Neural cell (in vitro differentiated cells): Measurements from ENCODE around the gene REV1. TPM values are rescaled to one million over a fixed set of nuclear protein-coding genes. Genes with fewer than 3 reads are reported as not detected.
"Not testable (repeated sequence)": the region's sequence is repeated elsewhere in the genome, so short reads cannot be mapped to it uniquely, and the experiment has no call there.

Experiments
- H2AFZ ChIP-seq: fragments of 200-600, 300-800 bp; sonication (generic), shearing (Covaris generic); 2 replicates; pipeline ENCODE4 v1.6.0; 2014; ENCODE audit warnings: low read depth, mild to moderate bottlenecking, antibody characterized with exemption, low read length, moderate library complexity
- H3F3A ChIP-seq: fragments of 200-600 bp; shearing (Covaris generic); 2 replicates; pipeline ENCODE4 v1.6.1; 2016; ENCODE audit warnings: mild to moderate bottlenecking, moderate library complexity, mixed read lengths, antibody characterized with exemption, low read length; ENCODE audit not compliant: insufficient read depth, poor library complexity, severe bottlenecking
- H3K27ac ChIP-seq: fragments of 200-600, 300-800 bp; sonication (generic), shearing (Covaris generic); 2 replicates; pipeline ENCODE4 v1.5.1; 2014; ENCODE audit warnings: mild to moderate bottlenecking, low read length, moderate library complexity
- H3K27me3 ChIP-seq: fragments of 300-800, 200-600 bp; sonication (generic), shearing (Covaris generic); 2 replicates; pipeline ENCODE4 v1.6.0; 2014; ENCODE audit warnings: mild to moderate bottlenecking, low read depth, low read length, moderate library complexity; ENCODE audit not compliant: insufficient read depth
- H3K36me3 ChIP-seq: fragments of 300-800, 200-600 bp; sonication (generic), shearing (Covaris generic); 2 replicates; pipeline ENCODE4 v1.5.1; 2014; ENCODE audit warnings: mild to moderate bottlenecking, antibody characterized with exemption, low read length, moderate library complexity; ENCODE audit not compliant: insufficient read depth
- H3K4me2 ChIP-seq: fragments of 300-800, 200-600 bp; sonication (generic), shearing (Covaris generic); 2 replicates; pipeline ENCODE4 v1.6.0; 2014; ENCODE audit warnings: mild to moderate bottlenecking, low read length
- H3K4me3 ChIP-seq: fragments of 300-800, 200-600 bp; sonication (generic), shearing (Covaris generic); 2 replicates; pipeline ENCODE4 v1.5.1; 2014; ENCODE audit warnings: mild to moderate bottlenecking, low read length, moderate library complexity
- H3K79me2 ChIP-seq: fragments of 200-600 bp; shearing (Covaris generic); replicated peaks from 2 replicates; pipeline ENCODE4 v1.6.0; 2014; ENCODE audit warnings: mild to moderate bottlenecking, low read length, moderate library complexity; ENCODE audit not compliant: insufficient read depth
- H3K9ac ChIP-seq: fragments of 300-800, 200-600 bp; sonication (generic), shearing (Covaris generic); 2 replicates; pipeline ENCODE4 v1.6.1; 2016; ENCODE audit warnings: mild to moderate bottlenecking, low read length, mixed read lengths
- H3K9me2 ChIP-seq: fragments of 200-600 bp; shearing (Covaris generic); 2 replicates; pipeline ENCODE4 v1.6.1; 2016; ENCODE audit warnings: mild to moderate bottlenecking, low read length, mixed read lengths; ENCODE audit not compliant: insufficient read depth
- H3K9me3 ChIP-seq: fragments of 200-600, 300-800 bp; sonication (generic), shearing (Covaris generic); 2 replicates; pipeline ENCODE4 v1.6.1; 2016; ENCODE audit warnings: mild to moderate bottlenecking, mixed run types, low read length, moderate library complexity, mixed read lengths
- H4K20me1 ChIP-seq: fragments of 200-600 bp; shearing (Covaris generic); 2 replicates; pipeline ENCODE4 v1.6.1; 2016; ENCODE audit warnings: mild to moderate bottlenecking, mixed run types; ENCODE audit not compliant: insufficient read depth
- CTCF ChIP-seq: fragments of 450-650 bp; IDR thresholded peaks from 2 replicates; pipeline ENCODE4 v1.5.1; 2014; ENCODE audit warnings: antibody characterized with exemption, mild to moderate bottlenecking, moderate library complexity; ENCODE audit not compliant: poor library complexity, severe bottlenecking
- EP300 ChIP-seq: fragments of 450-650 bp; conservative IDR thresholded peaks from 2 replicates; pipeline ENCODE4 v1.6.1; 2014; ENCODE audit warnings: antibody characterized with exemption, mild to moderate bottlenecking, moderate library complexity; ENCODE audit not compliant: poor library complexity, severe bottlenecking
- EZH2 ChIP-seq: fragments of 200-600, 300-800 bp; shearing (Covaris generic), sonication (generic); IDR thresholded peaks from 2 replicates; pipeline ENCODE4 v1.6.1; 2014; ENCODE audit warnings: antibody characterized with exemption, low read length, borderline replicate concordance, mild to moderate bottlenecking; ENCODE audit not compliant: insufficient read depth, poor library complexity, severe bottlenecking
- MXI1 ChIP-seq: fragments of 450-650 bp; conservative IDR thresholded peaks from 2 replicates; pipeline ENCODE4 v1.6.1; 2014; ENCODE audit warnings: antibody characterized with exemption, mild to moderate bottlenecking; ENCODE audit not compliant: poor library complexity, severe bottlenecking
- POLR2AphosphoS5 ChIP-seq: IDR thresholded peaks from 2 replicates; pipeline ENCODE4 v1.6.1; 2012
- RAD21 ChIP-seq: fragments of 450-650 bp; conservative IDR thresholded peaks from 2 replicates; pipeline ENCODE4 v1.6.1; 2014; ENCODE audit warnings: antibody characterized with exemption, mild to moderate bottlenecking, moderate library complexity
- SMC3 ChIP-seq: fragments of 450-650 bp; conservative IDR thresholded peaks from 2 replicates; pipeline ENCODE4 v1.6.1; 2014; ENCODE audit warnings: antibody characterized with exemption, mild to moderate bottlenecking, moderate library complexity; ENCODE audit not compliant: poor library complexity
- TAF1 ChIP-seq: IDR thresholded peaks from 2 replicates; pipeline ENCODE4 v1.6.1; 2012; ENCODE audit warnings: low read depth
- polyA plus RNA-seq: library from polyadenylated mRNA; depleted of rRNA; stranded (reverse); fragments of >200 nt; gene quantifications from 2 replicates; pipeline ENCODE4 v1.2.3, GENCODE V29; 2014
- TF ChIP-seq, protein P1 (sequence below): IDR thresholded peaks from 2 replicates; pipeline ENCODE4 v1.6.1; 2012; ENCODE audit warnings: borderline replicate concordance

The REV1 gene
- polyA plus RNA-seq, 1 donor from 2014 or later, result 84.1 TPM

- no peak for TF ChIP-seq RAD21
- TF ChIP-seq POLR2AphosphoS5, result no peak
- no peak for TF ChIP-seq EZH2
- TF ChIP-seq EP300, result no peak
- no peak for TF ChIP-seq MXI1
- TF ChIP-seq, protein P1, sequence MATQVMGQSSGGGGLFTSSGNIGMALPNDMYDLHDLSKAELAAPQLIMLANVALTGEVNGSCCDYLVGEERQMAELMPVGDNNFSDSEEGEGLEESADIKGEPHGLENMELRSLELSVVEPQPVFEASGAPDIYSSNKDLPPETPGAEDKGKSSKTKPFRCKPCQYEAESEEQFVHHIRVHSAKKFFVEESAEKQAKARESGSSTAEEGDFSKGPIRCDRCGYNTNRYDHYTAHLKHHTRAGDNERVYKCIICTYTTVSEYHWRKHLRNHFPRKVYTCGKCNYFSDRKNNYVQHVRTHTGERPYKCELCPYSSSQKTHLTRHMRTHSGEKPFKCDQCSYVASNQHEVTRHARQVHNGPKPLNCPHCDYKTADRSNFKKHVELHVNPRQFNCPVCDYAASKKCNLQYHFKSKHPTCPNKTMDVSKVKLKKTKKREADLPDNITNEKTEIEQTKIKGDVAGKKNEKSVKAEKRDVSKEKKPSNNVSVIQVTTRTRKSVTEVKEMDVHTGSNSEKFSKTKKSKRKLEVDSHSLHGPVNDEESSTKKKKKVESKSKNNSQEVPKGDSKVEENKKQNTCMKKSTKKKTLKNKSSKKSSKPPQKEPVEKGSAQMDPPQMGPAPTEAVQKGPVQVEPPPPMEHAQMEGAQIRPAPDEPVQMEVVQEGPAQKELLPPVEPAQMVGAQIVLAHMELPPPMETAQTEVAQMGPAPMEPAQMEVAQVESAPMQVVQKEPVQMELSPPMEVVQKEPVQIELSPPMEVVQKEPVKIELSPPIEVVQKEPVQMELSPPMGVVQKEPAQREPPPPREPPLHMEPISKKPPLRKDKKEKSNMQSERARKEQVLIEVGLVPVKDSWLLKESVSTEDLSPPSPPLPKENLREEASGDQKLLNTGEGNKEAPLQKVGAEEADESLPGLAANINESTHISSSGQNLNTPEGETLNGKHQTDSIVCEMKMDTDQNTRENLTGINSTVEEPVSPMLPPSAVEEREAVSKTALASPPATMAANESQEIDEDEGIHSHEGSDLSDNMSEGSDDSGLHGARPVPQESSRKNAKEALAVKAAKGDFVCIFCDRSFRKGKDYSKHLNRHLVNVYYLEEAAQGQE, result no peak
- TF ChIP-seq SMC3, result no peak
- TF ChIP-seq CTCF, result no peak
- no peak for TF ChIP-seq TAF1
- no peaks in the 10 kb centered on the region for H3K9me3 ChIP-seq
- no peaks in the 10 kb centered on the region for H3K9me2 ChIP-seq
- H3K36me3 ChIP-seq, result no peaks in the 10 kb centered on the region
- H3K4me2 ChIP-seq, result no peak overlapping the region
- H3K27ac ChIP-seq, result no peak overlapping the region
- no peaks in the 10 kb centered on the region for H3K27me3 ChIP-seq
- no peaks in the 10 kb centered on the region for H4K20me1 ChIP-seq
- peaks cover 46% of the 10 kb centered on the region for H3K79me2 ChIP-seq
- no peak overlapping the region for H3K4me3 ChIP-seq
- no peak overlapping the region for H3K9ac ChIP-seq
- no peak overlapping the region for H2AFZ ChIP-seq
- H3F3A ChIP-seq, result no peaks in the 10 kb centered on the region
These were observed 17.9 kb downstream of the REV1 start for GRCh38 chr2:99471654-99472599.

- Histone ChIP-seq H3K4me2 (no peak overlapping the region), H3K27ac (no peak overlapping the region), H3K9me2 (no peaks in the 10 kb centered on the region), H3F3A (no peaks in the 10 kb centered on the region), H3K9ac (no peak overlapping the region), H2AFZ (no peak overlapping the region), H3K36me3 (no peaks in the 10 kb centered on the region), H3K9me3 (no peaks in the 10 kb centered on the region), H3K4me3 (no peak overlapping the region), H3K79me2 (peaks cover 47% of the 10 kb centered on the region), H3K27me3 (no peaks in the 10 kb centered on the region), H4K20me1 (no peaks in the 10 kb centered on the region)
- TF ChIP-seq, protein P1, result no peak
- TF ChIP-seq POLR2AphosphoS5, result no peak
- no peak for TF ChIP-seq EZH2
- TF ChIP-seq TAF1, result no peak
- no peak for TF ChIP-seq CTCF
- TF ChIP-seq EP300, result no peak
- no peak for TF ChIP-seq SMC3
- no peak for TF ChIP-seq MXI1
- no peak for TF ChIP-seq RAD21
These were observed 18.9 kb downstream of the REV1 start for GRCh38 chr2:99470957-99471356.

DNA sequence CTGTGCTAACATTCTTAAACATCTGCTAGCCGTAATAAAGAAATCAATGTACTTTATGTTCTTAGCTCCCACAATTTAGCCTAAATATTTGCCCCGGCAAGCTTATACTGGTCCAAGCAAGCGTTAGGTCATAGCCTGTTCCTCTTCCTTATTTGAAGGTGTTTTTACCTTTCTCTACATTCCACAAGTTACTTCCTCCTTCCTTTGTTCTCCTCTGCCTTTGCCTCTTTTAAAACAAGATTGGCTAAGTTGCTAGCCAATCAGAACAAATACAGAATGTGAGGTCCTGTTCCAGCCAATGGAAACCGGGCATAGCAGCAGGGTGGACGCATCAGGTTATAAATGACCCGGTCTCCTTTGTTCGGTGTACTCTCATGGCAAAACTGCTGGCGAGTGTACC is 19.4 kb downstream of the REV1 start:
- H3K4me2 ChIP-seq, H3K9ac ChIP-seq, H3K36me3 ChIP-seq, H3F3A ChIP-seq, H3K27ac ChIP-seq, H3K9me3 ChIP-seq, H4K20me1 ChIP-seq, H2AFZ ChIP-seq, H3K27me3 ChIP-seq, H3K4me3 ChIP-seq, H3K9me2 ChIP-seq: not testable (repeated sequence)
- peaks cover 47% of the 10 kb centered on the region for H3K79me2 ChIP-seq
